Activated CD4-positive, alpha-beta T cell treated with anti-CD3 and anti-CD28 coated beads, Interleukin-2, amount 10 ng/mL, durations not matched to agents 7 days and 5 days (primary cell): Measurements from ENCODE around the gene HEG1. TPM values are rescaled to one million over a fixed set of nuclear protein-coding genes. Genes with fewer than 3 reads are reported as not detected.

Source experiments
- CTCF ChIA-PET: fragments of 350-600 bp; sonication (Branson Sonifier 250); formaldehyde crosslinking; loops from one replicate; lab custom pipeline; 2021; ENCODE audit warnings: antibody characterized with exemption; lab: Charles Lee
- POLR2A ChIA-PET: fragments of 350-600 bp; sonication (Branson Sonifier 250); formaldehyde crosslinking; loops from one replicate; lab custom pipeline; 2021; ENCODE audit warnings: antibody characterized with exemption; lab: Charles Lee
- DNase-seq: peaks from one replicate; pipeline ENCODE4 v3.0.0-alpha.2; 2020
- H3K27ac Mint-ChIP-seq: one replicate; pipeline ENCODE4 v1.8.0; 2021; ENCODE audit warnings: mild to moderate bottlenecking, moderate library complexity, mixed read lengths
- H3K27me3 Mint-ChIP-seq: one replicate; pipeline ENCODE4 v1.8.0; 2021; ENCODE audit warnings: mixed read lengths
- H3K36me3 Mint-ChIP-seq: one replicate; pipeline ENCODE4 v1.8.0; 2021; ENCODE audit warnings: low read depth, mixed read lengths
- H3K4me1 Mint-ChIP-seq: one replicate; pipeline ENCODE4 v1.8.0; 2021; ENCODE audit warnings: mixed read lengths
- H3K4me3 Mint-ChIP-seq: one replicate; pipeline ENCODE4 v1.8.0; 2021; ENCODE audit warnings: mild to moderate bottlenecking, moderate library complexity, mixed read lengths
- H3K9me3 Mint-ChIP-seq: one replicate; pipeline ENCODE4 v1.8.0; 2021; ENCODE audit warnings: mixed read lengths
- total RNA-seq, 2 experiments: library from RNA; stranded (reverse); gene quantifications; one replicate each; pipeline ENCODE4 v1.2.3, GENCODE V29; 2021

HEG1 gene
- total RNA-seq, 2 experiments from 2014 or later, result 26.6 to 30.4 TPM

DNA sequence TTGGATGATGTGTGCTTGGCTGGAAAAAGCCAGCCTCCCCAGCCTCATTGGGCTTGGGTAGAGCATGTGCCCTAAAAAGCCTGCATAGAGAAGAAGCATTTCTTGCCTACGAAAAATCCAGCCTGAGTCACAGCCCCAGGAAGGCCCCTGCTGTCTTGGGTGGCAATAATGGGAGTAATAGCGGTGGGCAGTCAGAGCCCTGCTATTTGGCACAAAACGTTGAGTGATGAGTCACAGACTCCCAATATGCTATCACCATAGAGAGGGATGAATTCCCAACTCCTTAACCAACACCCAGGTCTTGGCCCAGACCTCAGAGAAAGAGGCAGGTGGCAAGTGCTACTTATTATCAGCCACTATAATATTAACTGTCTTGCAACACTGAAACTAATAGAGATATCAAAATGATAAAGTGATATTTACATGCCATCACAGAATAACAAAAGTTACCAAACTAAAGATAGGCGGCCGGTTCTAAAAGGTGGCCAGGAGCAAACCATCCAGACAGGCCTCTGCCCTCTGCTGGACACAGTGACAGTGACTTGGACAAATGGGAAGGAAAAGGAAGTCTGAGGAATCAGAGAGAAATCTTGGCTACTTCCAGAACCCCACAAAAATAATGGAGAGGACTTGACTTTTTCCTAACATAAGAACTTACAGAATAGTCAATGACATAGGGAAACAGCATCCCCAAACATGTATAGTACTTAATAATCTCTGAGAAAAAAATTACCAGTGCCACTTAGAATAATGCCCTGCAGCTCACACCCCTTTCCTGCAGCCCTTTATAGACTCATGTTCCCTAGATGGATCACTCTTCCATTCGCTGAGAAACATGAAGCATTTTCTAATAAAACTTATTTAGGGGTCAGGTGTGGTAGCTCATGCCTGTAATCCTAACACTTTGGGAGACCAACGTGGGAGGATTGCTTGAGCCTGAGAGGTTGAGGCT lies 69.3 kb downstream of the HEG1 start:
- H3K36me3 Mint-ChIP-seq, result peaks cover 23% of the 10 kb centered on the region
- peaks cover 2% of the 10 kb centered on the region for H3K4me1 Mint-ChIP-seq
- ChIA-PET POLR2A (no interaction called here), CTCF (no interaction called here)
- no peaks in the 10 kb centered on the region for H3K27me3 Mint-ChIP-seq
- no peaks in the 10 kb centered on the region for H3K9me3 Mint-ChIP-seq
- DNase-seq, result no peak
- no peak overlapping the region for H3K4me3 Mint-ChIP-seq
- H3K27ac Mint-ChIP-seq, result no peak overlapping the region

DNA sequence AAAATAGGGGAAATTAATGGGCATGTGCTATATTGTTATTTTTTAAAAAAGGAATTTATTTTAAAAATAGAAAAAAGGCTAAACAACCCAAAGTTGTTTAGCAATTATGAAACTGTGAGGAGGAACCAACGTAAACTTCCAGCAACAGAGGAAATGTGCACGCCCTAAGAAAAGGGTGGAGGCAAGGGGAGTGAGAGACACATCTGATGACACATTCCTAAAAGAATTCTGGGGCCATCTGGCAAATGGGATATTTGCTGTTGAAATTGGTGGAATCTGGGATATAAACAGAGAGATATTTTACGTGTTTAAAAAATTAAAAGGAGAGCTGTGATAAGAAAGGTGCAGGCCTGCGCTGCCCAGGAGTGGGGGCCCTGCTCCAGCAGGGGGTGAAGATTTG lies 70.4 kb downstream of the HEG1 start:
- DNase-seq, result no peak
- H3K36me3 Mint-ChIP-seq, result peaks cover 18% of the 10 kb centered on the region
- no peak overlapping the region for H3K27ac Mint-ChIP-seq
- CTCF ChIA-PET, result no interaction called here
- no peaks in the 10 kb centered on the region for H3K9me3 Mint-ChIP-seq
- no peak overlapping the region for H3K4me3 Mint-ChIP-seq
- POLR2A ChIA-PET, result no interaction called here
- no peaks in the 10 kb centered on the region for H3K27me3 Mint-ChIP-seq
- peaks cover 2% of the 10 kb centered on the region for H3K4me1 Mint-ChIP-seq

DNA sequence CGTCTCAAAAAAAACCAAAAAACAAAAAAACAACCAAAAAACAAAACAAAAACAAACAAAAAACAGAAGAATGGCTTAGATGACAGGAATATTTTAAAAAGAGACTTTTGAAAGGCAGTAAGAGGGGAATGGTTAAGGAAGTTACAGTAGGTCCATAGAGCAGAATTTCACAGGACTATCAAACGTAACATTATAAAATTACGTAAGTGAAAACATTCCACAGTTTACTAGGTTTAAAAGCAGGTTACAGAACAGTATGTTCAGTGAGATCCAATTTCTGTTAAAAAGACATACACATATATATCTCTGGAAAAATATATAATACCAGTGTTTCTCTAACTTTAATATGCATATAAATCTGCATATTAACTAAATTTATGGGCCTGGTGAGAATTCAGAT lies 71.0 kb downstream of the HEG1 start:
- Mint-ChIP-seq H3K9me3 (no peaks in the 10 kb centered on the region), H3K27ac (no peak overlapping the region), H3K36me3 (peaks cover 12% of the 10 kb centered on the region), H3K4me3 (no peak overlapping the region), H3K27me3 (no peaks in the 10 kb centered on the region), H3K4me1 (peaks cover 2% of the 10 kb centered on the region)
- ChIA-PET POLR2A (no interaction called here), CTCF (no interaction called here)
- DNase-seq, result no peak

DNA sequence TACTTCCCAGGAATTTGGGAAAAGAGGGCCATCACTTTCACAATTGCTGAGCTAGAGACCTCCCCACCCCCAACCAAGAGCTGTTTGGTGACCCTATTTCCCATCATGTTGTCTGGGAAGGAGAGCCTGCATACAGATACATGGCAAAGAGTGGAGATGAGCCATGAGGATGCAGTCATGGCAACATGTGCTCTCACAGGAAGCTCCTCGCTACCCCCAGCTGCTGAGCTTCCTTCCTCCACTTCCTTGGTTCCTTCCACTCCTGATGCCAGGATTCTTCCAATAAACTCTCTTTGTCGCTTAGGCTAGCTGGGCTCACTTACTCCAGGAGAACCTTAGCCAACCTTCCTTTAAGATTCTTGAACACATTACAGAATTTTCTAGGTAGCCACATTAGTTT lies 72.9 kb downstream of the HEG1 start:
- CTCF ChIA-PET, result interaction anchor here (0.6 to 1.3 kb wide), 3 partner anchors 22 to 502 kb away, joined by 3 to 5 read pairs (median 5); no protein-coding TSS in a partner anchor
- H3K4me3 Mint-ChIP-seq, result no peak overlapping the region

DNA sequence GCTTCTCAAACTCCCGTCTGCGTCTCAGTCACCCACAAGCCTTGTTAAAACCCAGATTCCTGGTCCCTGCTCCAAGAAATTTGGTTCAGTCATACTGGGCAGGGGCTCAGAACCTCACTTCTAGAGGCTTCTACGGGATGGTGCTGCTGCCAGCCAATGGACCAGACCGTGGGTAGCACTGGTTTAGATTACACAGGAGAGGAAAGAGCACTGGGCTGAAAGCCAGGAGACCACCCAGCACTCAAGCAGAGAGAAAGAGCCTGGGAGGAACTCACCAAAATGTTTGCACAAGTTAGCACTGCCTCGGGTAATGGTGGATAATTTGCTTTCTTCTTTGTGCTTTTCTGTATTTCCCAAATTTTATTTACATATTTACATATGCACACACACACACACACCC lies 74.3 kb downstream of the HEG1 start:
- Mint-ChIP-seq H3K27me3 (no peaks in the 10 kb centered on the region), H3K36me3 (peaks cover 27% of the 10 kb centered on the region)
- POLR2A ChIA-PET, result no interaction called here

More for the DNA sequence above, 72.9 kb downstream of the HEG1 start:
- POLR2A ChIA-PET, result no interaction called here
- peaks cover 2% of the 10 kb centered on the region for H3K4me1 Mint-ChIP-seq
- no peak overlapping the region for H3K27ac Mint-ChIP-seq
- peaks cover 16% of the 10 kb centered on the region for H3K36me3 Mint-ChIP-seq
- DNase-seq, result no peak
- H3K27me3 Mint-ChIP-seq, result no peaks in the 10 kb centered on the region
- no peaks in the 10 kb centered on the region for H3K9me3 Mint-ChIP-seq

DNA sequence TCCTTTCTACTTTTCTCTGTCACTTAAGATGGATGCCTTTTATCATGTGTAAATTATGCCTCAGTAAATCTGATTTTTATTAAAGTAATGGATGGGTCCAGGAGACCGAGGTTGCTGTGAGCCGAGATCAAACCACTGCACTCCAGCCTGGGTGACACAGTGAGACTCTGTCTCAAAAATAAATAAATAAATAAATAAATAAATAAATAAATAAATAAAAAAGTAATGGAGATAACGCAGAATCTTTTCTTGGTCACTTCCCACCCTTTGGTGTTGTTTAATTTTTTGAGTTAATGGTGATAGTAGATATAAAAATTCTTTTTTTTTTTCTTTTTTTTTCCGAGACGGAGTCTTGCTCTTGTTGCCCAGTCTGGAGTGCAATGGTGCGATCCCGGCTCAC lies 77.2 kb downstream of the HEG1 start:
- peaks cover 30% of the 10 kb centered on the region for H3K36me3 Mint-ChIP-seq

More for the DNA sequence above, 74.3 kb downstream of the HEG1 start:
- no peak for DNase-seq
- H3K27ac Mint-ChIP-seq, result no peak overlapping the region
- H3K4me1 Mint-ChIP-seq, result peaks cover 2% of the 10 kb centered on the region
- no peak overlapping the region for H3K4me3 Mint-ChIP-seq
- H3K9me3 Mint-ChIP-seq, result no peaks in the 10 kb centered on the region
- CTCF ChIA-PET, result no interaction called here

DNA sequence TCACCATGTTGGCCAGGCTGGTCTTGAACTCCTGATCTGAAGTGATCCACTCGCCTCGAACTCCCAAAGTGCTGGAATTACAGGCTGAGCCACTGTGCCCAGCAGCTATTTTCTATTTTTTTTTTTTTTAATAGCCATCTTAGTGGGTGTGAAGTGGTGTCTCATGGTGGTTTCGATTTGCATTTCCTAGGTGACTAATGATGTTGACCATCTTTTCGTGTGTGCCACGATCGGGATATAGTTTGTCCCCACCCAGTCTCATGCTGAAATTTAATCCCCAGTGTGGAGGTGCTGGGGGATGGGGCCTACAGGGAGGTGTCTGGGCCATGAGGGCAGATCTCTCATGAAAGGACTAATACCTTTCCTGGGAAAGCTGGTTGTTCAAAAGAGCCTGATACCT lies 79.4 kb downstream of the HEG1 start:
- CTCF ChIA-PET, result no interaction called here
- Mint-ChIP-seq H3K9me3 (no peaks in the 10 kb centered on the region), H3K4me3 (no peak overlapping the region), H3K27me3 (no peaks in the 10 kb centered on the region), H3K27ac (no peak overlapping the region), H3K36me3 (peaks cover 35% of the 10 kb centered on the region), H3K4me1 (peaks cover 16% of the 10 kb centered on the region)
- POLR2A ChIA-PET, result no interaction called here
- DNase-seq, result no peak

More for the DNA sequence above, 77.2 kb downstream of the HEG1 start:
- H3K4me3 Mint-ChIP-seq, result no peak overlapping the region
- ChIA-PET CTCF (no interaction called here), POLR2A (no interaction called here)
- no peak overlapping the region for H3K27ac Mint-ChIP-seq
- H3K4me1 Mint-ChIP-seq, result peaks cover 10% of the 10 kb centered on the region
- no peaks in the 10 kb centered on the region for H3K27me3 Mint-ChIP-seq
- no peaks in the 10 kb centered on the region for H3K9me3 Mint-ChIP-seq
- no peak for DNase-seq

DNA sequence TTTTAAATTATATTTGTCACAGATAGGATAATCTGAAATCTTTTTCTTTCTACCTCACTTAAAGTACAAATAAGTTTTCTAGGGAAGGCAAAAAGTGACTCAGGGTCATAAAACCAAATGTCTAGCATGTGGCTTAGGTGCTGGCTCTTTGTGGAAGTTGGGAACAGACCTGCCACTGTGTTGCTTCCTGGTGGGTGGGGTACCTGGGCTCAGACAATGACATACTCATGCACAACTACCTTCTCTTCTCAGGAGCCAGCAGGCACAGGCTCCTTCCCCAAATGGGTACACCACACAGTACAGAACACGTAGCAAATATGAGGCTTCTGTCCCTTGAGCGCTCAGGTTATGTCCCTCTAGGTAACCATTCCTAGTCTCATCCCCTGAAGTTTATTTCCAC lies 81.1 kb downstream of the HEG1 start:
- Mint-ChIP-seq H3K9me3 (no peaks in the 10 kb centered on the region), H3K27me3 (no peaks in the 10 kb centered on the region), H3K36me3 (peaks cover 47% of the 10 kb centered on the region), H3K27ac (no peak overlapping the region), H3K4me3 (no peak overlapping the region), H3K4me1 (peaks cover 21% of the 10 kb centered on the region)
- POLR2A ChIA-PET, result no interaction called here
- CTCF ChIA-PET, result no interaction called here
- no peak for DNase-seq

DNA sequence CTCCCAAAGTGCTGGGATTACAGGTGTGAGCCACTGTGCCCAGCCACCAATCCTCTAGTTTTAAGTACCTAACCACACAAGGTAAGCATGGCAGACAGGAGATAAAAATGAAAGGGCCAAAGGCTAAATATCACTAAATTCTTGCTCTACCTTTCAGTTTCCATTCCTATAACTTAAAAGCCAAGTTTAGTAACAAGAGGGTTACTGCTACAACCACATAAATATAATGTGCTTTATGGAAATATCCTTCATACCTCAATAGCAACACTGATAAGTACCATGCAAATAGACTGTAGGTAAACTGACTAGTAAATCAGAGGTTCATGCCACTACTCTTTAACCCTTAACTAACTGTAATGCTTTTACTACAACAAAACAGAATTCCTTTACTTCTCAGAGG lies 82.5 kb downstream of the HEG1 start:
- Mint-ChIP-seq H3K9me3 (no peaks in the 10 kb centered on the region), H3K36me3 (peaks cover 50% of the 10 kb centered on the region), H3K4me1 (peaks cover 24% of the 10 kb centered on the region), H3K27me3 (no peaks in the 10 kb centered on the region), H3K4me3 (no peak overlapping the region), H3K27ac (no peak overlapping the region)
- ChIA-PET POLR2A (no interaction called here), CTCF (no interaction called here)
- no peak for DNase-seq

DNA sequence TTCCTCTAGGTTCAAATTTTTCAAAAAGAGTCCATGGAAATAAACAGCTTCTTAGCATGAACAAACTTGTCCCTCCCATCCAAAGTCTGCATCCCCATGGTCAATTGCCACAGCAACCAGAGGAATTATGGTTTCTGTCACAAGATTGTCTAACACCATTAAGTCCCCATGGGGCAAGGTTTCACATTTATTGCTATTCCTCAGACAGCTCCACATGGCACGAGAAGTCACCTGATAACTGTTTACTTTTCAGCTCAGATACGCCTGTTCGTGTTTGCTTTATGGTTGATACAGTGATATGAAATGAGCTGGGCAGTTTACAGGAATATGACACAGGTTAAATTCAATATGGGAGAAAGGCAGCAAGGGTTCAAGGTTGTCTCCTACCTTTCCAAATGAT lies 83.3 kb downstream of the HEG1 start:
- Mint-ChIP-seq H3K4me1 (peaks cover 24% of the 10 kb centered on the region), H3K36me3 (peaks cover 45% of the 10 kb centered on the region), H3K4me3 (no peak overlapping the region), H3K27me3 (no peaks in the 10 kb centered on the region), H3K9me3 (no peaks in the 10 kb centered on the region), H3K27ac (no peak overlapping the region)
- no peak for DNase-seq
- POLR2A ChIA-PET, result no interaction called here
- CTCF ChIA-PET, result no interaction called here

DNA sequence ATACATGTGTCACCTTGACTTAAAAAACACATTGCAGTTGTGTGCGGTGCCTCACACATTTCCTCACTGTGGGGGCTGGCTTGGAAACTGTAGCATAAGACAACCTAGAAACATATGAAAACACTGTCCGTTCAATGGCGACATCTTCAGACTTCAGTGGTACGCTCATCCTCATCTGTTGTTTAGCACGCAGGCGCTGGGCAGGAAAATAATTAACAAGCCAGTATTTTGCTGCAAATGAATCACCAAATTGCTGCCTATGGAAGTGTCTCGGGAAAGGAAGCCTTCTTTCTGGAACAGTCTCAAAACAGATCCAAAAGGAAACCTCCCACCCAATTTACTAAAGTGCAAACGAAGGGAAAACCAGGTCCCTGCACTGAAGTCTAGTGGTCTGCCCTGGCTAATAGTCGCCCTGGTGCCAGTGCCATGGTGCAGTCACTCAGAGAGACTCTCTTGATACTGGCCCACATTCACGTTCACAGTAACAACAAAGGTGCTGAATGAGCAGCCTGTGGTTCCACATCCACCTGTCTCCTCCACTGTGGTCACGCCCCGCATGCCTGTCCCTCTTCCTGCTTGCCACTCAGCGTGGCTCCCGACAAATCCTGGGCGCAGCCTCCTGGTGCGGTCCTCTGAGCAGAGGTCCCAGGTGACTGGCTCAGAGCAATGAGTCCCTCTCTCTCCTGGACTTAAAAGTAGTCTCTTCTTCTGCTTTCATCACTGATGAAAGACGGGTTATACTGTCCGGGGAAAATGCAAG lies 85.7 kb downstream of the HEG1 start:
- Mint-ChIP-seq H3K4me1 (peaks cover 21% of the 10 kb centered on the region), H3K36me3 (peaks cover 32% of the 10 kb centered on the region), H3K4me3 (no peak overlapping the region), H3K27ac (no peak overlapping the region), H3K9me3 (no peaks in the 10 kb centered on the region), H3K27me3 (no peaks in the 10 kb centered on the region)
- ChIA-PET POLR2A (no interaction called here), CTCF (no interaction called here)
- no peak for DNase-seq

DNA sequence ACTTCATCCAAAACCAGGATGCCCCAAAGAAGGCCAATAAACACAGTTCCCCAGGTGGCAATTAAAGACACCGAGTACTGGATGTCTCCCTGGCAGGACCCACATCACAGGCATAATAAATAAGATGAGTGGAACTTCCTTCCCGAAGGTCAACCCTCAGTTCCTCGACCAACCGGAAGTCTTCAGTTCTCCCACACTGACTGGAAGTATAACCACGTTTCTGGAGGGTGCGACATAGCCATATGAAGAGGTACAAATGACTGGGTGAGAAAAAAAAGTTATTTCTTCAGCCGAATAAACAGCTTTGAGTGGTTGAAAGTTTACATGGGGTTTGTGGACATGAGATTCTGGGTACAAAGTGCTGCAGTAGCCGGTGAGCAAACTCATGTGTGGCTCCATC lies 86.6 kb downstream of the HEG1 start:
- DNase-seq, result no peak
- H3K4me1 Mint-ChIP-seq, result peaks cover 19% of the 10 kb centered on the region
- H3K36me3 Mint-ChIP-seq, result peaks cover 32% of the 10 kb centered on the region
- no peaks in the 10 kb centered on the region for H3K9me3 Mint-ChIP-seq
- H3K27ac Mint-ChIP-seq, result no peak overlapping the region
- H3K4me3 Mint-ChIP-seq, result no peak overlapping the region
- no peaks in the 10 kb centered on the region for H3K27me3 Mint-ChIP-seq
- ChIA-PET CTCF (no interaction called here), POLR2A (no interaction called here)

DNA sequence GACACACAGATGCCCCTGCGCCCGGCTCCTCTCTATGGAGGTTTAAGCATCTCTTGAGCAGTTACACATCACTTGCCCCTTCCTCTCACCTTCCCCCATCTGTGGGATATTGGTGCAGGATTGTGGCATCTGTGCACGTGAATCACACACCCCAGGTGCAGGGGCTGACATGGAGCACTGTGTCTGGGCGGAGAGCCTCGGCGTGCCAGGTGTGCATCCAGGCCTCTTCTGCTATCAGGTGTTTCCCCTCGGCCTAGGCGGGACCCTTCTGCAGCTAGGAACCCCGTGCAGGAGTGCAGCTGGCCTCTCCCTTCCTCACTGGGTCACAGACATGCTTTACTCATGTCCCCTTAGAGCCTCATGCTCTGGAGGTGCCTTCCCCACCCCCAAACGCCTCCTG lies 87.8 kb downstream of the HEG1 start:
- ChIA-PET CTCF (interaction anchor here (1.0 kb wide), 1 partner anchor 17 kb away, joined by 3 read pairs; no protein-coding TSS in a partner anchor), POLR2A (no interaction called here)
- H3K9me3 Mint-ChIP-seq, result no peaks in the 10 kb centered on the region
- peaks cover 8% of the 10 kb centered on the region for H3K4me1 Mint-ChIP-seq
- DNase-seq, result no peak
- H3K27me3 Mint-ChIP-seq, result no peaks in the 10 kb centered on the region
- H3K4me3 Mint-ChIP-seq, result no peak overlapping the region
- peaks cover 22% of the 10 kb centered on the region for H3K36me3 Mint-ChIP-seq
- no peak overlapping the region for H3K27ac Mint-ChIP-seq
